Panc1 (cell line): Measurements from ENCODE around the gene TSSC4.

Experiments used
- POLR2AphosphoS5 ChIP-seq: IDR thresholded peaks from 2 replicates; pipeline ENCODE4 v1.6.1; 2012; ENCODE audit warnings: mild to moderate bottlenecking, low read depth, low read length, moderate library complexity
- TCF7L2 ChIP-seq: IDR thresholded peaks from 2 replicates; pipeline ENCODE4 v1.6.1; 2011; ENCODE audit warnings: mild to moderate bottlenecking, low read depth, low read length, inconsistent platforms
- TF ChIP-seq, protein P1 (sequence below): fragments of 450-650 bp; IDR thresholded peaks from 2 replicates; pipeline ENCODE4 v1.5.1; 2017; ENCODE audit warnings: mild to moderate bottlenecking

GRCh38 chr11:2359557-2359956, 41.0 kb upstream of the TSSC4 start:
- TF ChIP-seq, protein P1, sequence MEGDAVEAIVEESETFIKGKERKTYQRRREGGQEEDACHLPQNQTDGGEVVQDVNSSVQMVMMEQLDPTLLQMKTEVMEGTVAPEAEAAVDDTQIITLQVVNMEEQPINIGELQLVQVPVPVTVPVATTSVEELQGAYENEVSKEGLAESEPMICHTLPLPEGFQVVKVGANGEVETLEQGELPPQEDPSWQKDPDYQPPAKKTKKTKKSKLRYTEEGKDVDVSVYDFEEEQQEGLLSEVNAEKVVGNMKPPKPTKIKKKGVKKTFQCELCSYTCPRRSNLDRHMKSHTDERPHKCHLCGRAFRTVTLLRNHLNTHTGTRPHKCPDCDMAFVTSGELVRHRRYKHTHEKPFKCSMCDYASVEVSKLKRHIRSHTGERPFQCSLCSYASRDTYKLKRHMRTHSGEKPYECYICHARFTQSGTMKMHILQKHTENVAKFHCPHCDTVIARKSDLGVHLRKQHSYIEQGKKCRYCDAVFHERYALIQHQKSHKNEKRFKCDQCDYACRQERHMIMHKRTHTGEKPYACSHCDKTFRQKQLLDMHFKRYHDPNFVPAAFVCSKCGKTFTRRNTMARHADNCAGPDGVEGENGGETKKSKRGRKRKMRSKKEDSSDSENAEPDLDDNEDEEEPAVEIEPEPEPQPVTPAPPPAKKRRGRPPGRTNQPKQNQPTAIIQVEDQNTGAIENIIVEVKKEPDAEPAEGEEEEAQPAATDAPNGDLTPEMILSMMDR, result no peak
- TF ChIP-seq POLR2AphosphoS5 (no peak), TCF7L2 (no peak)
